Kidney epithelial cell (primary cell): ENCODE results near the gene GRIA1. TPM values are rescaled to one million over a fixed set of nuclear protein-coding genes. Genes with fewer than 3 reads are reported as not detected.

ENCODE experiments used
- DNase-seq: peaks from one replicate; pipeline ENCODE4 v3.0.0-alpha.2; 2010; ENCODE audit warnings: low read depth
- H3K27me3 ChIP-seq: 2 replicates; pipeline ENCODE4 v1.6.0; 2011; ENCODE audit warnings: low read length; ENCODE audit not compliant: control insufficient read depth, insufficient read depth
- H3K36me3 ChIP-seq: 2 replicates; pipeline ENCODE4 v1.5.1; 2011; ENCODE audit warnings: low read length; ENCODE audit not compliant: control insufficient read depth, insufficient read depth
- H3K4me3 ChIP-seq: 2 replicates; pipeline ENCODE4 v1.5.1; 2011; ENCODE audit warnings: low read depth, mild to moderate bottlenecking, control low read depth, low read length
- CTCF ChIP-seq: IDR thresholded peaks from 2 replicates; pipeline ENCODE4 v1.5.1; 2011; ENCODE audit warnings: mild to moderate bottlenecking, moderate library complexity, low read length, control low read depth, inconsistent platforms; ENCODE audit not compliant: insufficient read depth, poor library complexity, severe bottlenecking
- total RNA-seq: library from RNA; depleted of rRNA; stranded (reverse); fragments of >200 nt; gene quantifications from 2 replicates; pipeline ENCODE4 v1.2.3, GENCODE V29; 2015

The GRIA1 gene
- total RNA-seq, 1 donor from 2014 or later: not detected

- TF ChIP-seq CTCF: no peak
- Histone ChIP-seq H3K4me3 (no peak overlapping the region), H3K36me3 (no peaks in the 10 kb centered on the region), H3K27me3 (no peaks in the 10 kb centered on the region)
- no peak for DNase-seq
Measured at GRCh38 chr5:153774686-153775085, 284.2 kb downstream of the GRIA1 start.

GRCh38 chr5:153775923-153776322 lies 285.5 kb downstream of the GRIA1 start:
- Histone ChIP-seq H3K4me3 (no peak overlapping the region), H3K27me3 (no peaks in the 10 kb centered on the region), H3K36me3 (no peaks in the 10 kb centered on the region)
- no peak for DNase-seq
- TF ChIP-seq CTCF: no peak

GRCh38 chr5:153777681-153778581 lies 287.5 kb downstream of the GRIA1 start:
- H3K36me3 ChIP-seq: no peaks in the 10 kb centered on the region
- H3K27me3 ChIP-seq: no peaks in the 10 kb centered on the region
- no peak for DNase-seq
- TF ChIP-seq CTCF: no peak
- H3K4me3 ChIP-seq: no peak overlapping the region

GRCh38 chr5:153779836-153780235 lies 289.4 kb downstream of the GRIA1 start:
- H3K36me3 ChIP-seq: no peaks in the 10 kb centered on the region
- TF ChIP-seq CTCF: no peak
- no peak overlapping the region for H3K4me3 ChIP-seq
- DNase-seq: no peak
- no peaks in the 10 kb centered on the region for H3K27me3 ChIP-seq

- no peak for TF ChIP-seq CTCF
- Histone ChIP-seq H3K27me3 (no peaks in the 10 kb centered on the region), H3K4me3 (no peak overlapping the region), H3K36me3 (no peaks in the 10 kb centered on the region)
- no peak for DNase-seq
Measured at GRCh38 chr5:153780876-153781705, 290.6 kb downstream of the GRIA1 start.
